Measurements from ENCODE around the gene CREB3L2. TPM values are rescaled to one million over a fixed set of nuclear protein-coding genes. Genes with fewer than 3 reads are reported as not detected.

The CREB3L2 gene
- polyA plus RNA-seq, 5 donors, result 45.2 to 61.6 (median 50.8) TPM

GRCh38 chr7:137904833-137905232 lies 97.1 kb downstream of the CREB3L2 start:
- DNase-seq, result no peak

- DNase-seq, result peak; percentile 38 to 63
Observed at GRCh38 chr7:137903382-137904169, 98.3 kb downstream of the CREB3L2 start.

GRCh38 chr7:137900137-137900536 lies 101.7 kb downstream of the CREB3L2 start:
- DNase-seq, result no peak

- peak in 1 of 2 donors; percentile 63 for DNase-seq
Observed at GRCh38 chr7:137898839-137899721, 102.8 kb downstream of the CREB3L2 start.

GRCh38 chr7:137895301-137896221 lies 106.3 kb downstream of the CREB3L2 start:
- DNase-seq, result no peak

GRCh38 chr7:137893143-137893742 lies 108.6 kb downstream of the CREB3L2 start:
- no peak for DNase-seq

GRCh38 chr7:137891016-137891655 lies 110.8 kb downstream of the CREB3L2 start:
- DNase-seq, result no peak

GRCh38 chr7:137890449-137890921 lies 111.4 kb downstream of the CREB3L2 start:
- DNase-seq, result no peak

GRCh38 chr7:137888241-137888640 lies 113.6 kb downstream of the CREB3L2 start:
- no peak for DNase-seq

GRCh38 chr7:137886746-137887145 lies 115.1 kb downstream of the CREB3L2 start:
- DNase-seq, result no peak

GRCh38 chr7:137886281-137886680 lies 115.6 kb downstream of the CREB3L2 start:
- no peak for DNase-seq

GRCh38 chr7:137885678-137886077 lies 116.2 kb downstream of the CREB3L2 start:
- DNase-seq, result no peak

- DNase-seq, result no peak
Observed at GRCh38 chr7:137882806-137883205, 119.1 kb downstream of the CREB3L2 start.

GRCh38 chr7:137882261-137882668 lies 119.6 kb downstream of the CREB3L2 start:
- no peak for DNase-seq

GRCh38 chr7:137881607-137882260 lies 120.2 kb downstream of the CREB3L2 start:
- no peak for DNase-seq

GRCh38 chr7:137880432-137880831 lies 121.5 kb downstream of the CREB3L2 start:
- no peak for DNase-seq

- DNase-seq, result no peak
Observed at GRCh38 chr7:137879357-137880158, 122.3 kb downstream of the CREB3L2 start.

- peak; percentile 34 to 68 for DNase-seq
Observed at GRCh38 chr7:137878333-137878961, 123.4 kb downstream of the CREB3L2 start.
